Non-pigmented ciliary epithelial cell (primary cell): Measurements from ENCODE around the gene CMA1.
"Not testable (repeated sequence)": the region's sequence is repeated elsewhere in the genome, so short reads cannot be mapped to it uniquely, and the experiment has no call there.

Experiments used
- DNase-seq: peaks from one replicate; pipeline ENCODE4 v3.0.0-alpha.2; 2010; ENCODE audit warnings: low read depth

CMA1 gene, protein sequence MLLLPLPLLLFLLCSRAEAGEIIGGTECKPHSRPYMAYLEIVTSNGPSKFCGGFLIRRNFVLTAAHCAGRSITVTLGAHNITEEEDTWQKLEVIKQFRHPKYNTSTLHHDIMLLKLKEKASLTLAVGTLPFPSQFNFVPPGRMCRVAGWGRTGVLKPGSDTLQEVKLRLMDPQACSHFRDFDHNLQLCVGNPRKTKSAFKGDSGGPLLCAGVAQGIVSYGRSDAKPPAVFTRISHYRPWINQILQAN

GRCh38 chr14:24508155-24508840, at the start of gene CMA1:
Gene CMA1, minus strand, starts transcription at chr14:24508265. Its CDS starts 30 bp downstream, at chr14:24508235.
- no peak for DNase-seq

DNA sequence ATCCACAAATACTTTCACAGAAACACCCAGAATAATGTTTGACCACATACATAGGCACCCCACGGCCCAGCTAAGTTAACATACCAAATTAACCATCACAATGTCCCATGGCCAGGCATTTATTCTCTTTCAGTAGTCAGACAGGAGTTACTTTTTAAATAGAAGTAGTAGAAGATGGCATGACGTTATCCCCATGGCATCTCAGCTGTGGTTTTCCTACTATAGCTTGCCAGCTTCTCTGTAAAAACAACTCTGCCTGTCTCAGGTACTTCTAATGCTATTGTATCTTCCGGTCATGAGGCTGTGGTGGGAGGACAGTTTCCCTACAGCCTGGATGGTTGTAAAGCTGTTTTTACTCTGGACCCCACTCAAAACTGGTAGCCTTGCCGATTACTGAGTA, 48.7 kb upstream of the CMA1 start:
- no peak for DNase-seq

- not testable (repeated sequence) for DNase-seq
These were observed 41.0 kb upstream of the CMA1 start for GRCh38 chr14:24549064-24549463.

DNA sequence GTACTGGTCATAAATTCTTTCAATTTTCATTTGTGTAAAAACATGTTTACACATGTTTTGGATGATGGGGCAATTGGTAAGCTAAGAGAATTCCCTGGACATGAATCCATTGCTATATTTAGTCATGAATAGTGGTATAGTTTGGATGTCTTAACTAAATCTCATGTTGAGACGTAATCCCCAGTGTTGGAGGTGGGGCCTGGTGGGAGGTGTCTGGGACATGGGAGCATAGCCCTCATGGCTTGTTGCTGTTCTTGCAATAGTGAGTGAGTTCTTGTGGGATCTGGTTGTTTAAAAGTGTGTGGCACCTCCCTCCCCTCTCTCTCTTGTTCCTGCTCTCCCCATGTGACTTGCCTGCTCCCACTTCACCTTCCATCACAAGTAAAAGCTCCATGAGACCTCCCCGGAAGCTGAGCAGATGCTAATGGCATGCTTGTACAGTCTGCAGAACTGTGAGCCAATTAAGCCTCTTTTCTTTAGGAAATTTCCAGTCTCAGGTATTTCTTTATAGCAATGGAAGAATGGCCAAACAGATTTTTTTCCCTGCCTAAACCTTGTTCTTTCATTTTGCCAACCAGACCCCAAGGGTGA, 34.4 kb upstream of the CMA1 start:
- no peak for DNase-seq

DNA sequence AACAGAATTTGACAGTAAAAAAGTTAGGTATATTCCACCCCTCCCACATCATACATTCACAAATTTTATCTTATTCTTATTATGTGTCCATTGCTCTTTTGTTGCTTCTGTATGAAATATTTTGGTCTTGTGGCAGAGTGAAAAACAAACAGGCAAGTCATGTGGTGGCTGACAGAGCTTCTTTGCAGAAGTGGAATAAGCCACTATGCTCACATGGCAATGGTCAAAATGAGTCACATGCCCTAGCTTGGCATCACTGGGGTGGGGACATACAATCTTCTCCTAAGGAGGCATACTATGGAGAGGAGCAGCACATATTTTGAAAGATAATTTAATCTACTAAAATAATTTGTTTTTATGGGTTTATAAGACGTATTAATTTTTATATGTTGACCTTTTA, 27.7 kb upstream of the CMA1 start:
- no peak for DNase-seq

DNA sequence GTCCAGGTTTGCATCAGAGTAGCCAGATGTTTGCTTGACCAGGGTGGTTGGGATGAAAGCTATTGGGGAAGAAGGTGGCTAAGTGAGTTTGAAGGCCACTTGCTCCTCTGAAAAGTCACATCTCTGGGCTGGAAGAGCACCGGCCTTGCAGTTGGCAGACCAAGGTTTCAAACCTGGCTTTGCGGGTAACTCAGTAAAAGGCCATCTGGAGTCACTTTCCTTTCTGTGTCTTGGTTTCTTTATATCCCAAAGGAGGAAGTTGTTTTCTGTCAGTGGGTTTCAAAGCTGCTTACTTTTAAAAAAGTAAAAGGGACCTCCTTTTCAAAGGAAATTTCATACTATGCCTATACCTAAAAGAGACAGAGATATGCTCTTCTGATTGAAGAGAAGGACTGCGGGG, 26.2 kb upstream of the CMA1 start:
- DNase-seq: no peak

DNA sequence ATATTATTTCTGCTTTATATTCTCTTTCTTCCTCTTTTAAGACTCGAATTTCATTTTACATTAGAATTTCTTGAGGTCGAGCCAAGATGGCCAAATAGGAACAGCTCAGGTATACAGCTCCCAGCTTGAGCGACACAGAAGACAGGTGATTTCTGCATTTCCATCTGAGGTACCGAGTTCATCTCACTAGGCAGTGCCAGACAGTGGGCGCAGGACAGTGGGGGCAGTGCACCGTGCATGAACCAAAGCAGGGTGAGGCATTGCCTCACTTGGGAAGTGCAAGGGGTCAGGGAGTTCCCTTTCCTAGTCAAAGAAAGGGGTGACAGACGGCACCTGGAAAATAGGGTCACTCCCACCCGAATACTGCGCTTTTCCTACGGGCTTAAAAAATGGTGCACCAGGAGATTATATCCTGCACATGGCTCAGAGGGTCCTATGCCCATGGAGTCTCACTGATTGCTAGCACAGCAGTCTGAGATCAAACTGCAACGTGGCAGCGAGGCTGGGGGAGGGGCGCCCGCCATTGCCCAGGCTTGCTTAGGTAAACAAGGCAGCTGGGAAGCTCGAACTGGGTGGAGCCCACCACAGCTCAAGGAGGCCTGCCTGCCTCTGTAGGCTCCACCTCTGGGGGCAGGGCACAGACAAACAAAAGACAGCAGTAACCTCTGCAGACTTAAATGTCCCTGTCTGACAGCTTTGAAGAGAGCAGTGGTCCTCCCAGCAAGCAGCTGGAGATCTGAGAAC, 18.0 kb upstream of the CMA1 start:
- not testable (repeated sequence) for DNase-seq

DNA sequence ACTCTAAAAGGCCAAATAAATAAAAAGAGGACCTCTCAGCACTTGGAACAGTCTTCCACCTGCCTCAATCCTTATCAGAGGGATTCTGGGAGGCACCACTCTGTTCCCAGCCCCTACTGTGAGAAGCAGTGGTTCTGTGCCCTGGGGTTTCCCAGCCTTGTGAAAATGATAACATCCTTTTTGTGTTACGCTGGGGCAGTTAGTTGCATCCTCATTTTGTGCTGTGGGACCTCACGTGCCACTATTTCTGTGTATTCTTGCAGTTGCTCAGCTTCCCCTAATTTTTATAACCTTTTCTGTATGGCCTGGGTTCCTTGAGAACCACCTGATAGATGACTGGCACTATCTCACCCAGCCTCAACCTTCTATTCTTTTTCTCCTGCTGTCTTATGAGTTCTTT, 10.8 kb upstream of the CMA1 start:
- DNase-seq: no peak

DNA sequence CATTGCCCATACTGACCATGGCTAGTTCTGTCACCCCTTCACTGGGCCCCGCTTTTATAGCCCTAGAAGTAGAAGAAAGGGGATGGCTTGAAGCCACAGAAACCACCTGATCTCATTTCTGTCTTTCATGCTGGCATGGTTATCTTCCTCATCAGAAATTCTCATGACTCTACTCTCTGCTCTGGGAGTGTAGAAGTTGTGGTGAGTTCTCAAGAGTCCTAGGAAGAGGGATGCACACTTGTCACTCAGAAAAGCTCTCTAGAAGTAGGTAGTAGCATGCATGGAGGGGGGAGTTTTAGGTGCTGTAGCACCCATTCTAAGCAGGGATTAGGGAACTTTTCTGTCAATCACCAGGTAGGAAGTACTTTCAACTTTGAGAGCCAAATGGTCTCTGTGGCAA, 6.1 kb upstream of the CMA1 start:
- no peak for DNase-seq

GRCh38 chr14:24513009-24513408, 4.9 kb upstream of the CMA1 start:
- no peak for DNase-seq

DNA sequence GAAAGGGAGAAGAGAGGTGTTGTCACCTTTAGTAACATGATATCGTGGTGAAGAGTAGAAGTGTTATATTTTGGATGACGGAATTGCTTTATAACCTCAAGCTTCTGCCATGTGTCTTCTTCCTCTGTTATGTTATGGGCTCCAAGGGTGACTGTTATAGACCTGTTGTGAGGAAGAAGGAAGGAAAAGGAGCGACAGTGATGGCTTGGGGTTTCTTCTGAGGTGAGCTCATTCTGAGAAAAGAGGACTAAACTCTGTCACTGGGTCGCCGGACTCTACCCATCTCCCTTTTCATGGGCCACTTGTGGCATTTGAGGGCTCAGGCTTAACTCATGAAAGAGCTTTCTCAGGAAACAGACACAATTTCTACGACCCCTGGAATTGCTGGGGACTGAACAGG, 1.6 kb downstream of the CMA1 start:
- DNase-seq: no peak

DNA sequence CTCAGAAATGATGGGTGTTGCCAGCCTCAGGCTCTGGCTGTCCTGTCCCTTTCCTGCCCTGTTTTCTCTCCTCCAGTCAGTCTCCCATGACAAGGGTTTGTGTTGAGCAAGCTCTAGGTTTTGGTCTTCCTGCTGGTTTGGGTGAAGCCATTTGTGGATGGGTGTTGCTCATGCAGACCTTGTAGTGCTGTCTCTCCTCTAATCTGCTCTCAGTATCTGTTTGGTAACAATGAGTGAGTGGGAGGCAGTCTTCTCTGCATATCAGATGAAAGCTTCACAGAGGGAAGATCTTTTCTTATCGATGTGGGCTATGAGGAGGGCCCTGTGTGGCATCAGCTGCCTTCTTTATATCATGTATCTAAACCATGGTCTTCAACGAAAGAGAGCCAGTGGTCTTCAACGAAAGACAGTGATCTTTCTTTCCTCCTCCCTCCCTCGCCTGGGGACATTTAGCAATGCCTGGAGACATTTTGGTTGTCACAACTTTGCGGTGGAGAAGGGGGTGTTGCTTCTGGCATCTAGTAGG, 3.6 kb downstream of the CMA1 start:
- DNase-seq: no peak

- DNase-seq: not testable (repeated sequence)
These were observed 16.3 kb downstream of the CMA1 start for GRCh38 chr14:24491586-24492408.

- no peak for DNase-seq
These were observed 24.3 kb downstream of the CMA1 start for GRCh38 chr14:24483604-24484252.

DNA sequence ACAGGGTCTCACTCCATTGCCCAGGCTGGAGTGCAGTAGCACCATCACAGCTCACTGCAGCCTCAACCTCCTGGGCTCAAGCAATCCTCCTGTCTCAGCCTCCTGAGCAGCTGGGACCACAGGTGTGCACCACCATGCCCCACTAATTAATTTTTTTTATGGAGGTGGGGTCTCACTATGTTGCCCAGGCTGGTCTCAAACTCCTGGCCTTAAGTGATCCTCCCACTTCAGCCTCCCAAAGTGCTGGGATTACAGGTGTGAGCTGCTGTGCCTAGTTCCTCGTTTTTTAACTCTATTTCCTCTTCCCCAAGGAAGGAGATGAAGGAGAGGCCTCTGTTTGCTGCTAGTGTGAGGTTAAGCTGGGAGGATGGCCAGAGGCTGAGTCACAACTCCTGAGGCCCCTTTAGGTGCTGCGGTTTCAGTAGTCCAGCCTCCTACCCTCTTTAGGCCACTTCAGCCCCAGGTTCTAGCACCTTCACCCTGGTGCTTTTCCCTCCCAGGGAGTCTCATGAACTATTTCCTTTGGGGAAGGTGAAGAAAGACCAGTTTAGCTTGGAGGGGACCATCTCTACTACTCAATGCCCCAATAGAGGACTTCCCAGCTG, 25.3 kb downstream of the CMA1 start:
- not testable (repeated sequence) for DNase-seq

DNA sequence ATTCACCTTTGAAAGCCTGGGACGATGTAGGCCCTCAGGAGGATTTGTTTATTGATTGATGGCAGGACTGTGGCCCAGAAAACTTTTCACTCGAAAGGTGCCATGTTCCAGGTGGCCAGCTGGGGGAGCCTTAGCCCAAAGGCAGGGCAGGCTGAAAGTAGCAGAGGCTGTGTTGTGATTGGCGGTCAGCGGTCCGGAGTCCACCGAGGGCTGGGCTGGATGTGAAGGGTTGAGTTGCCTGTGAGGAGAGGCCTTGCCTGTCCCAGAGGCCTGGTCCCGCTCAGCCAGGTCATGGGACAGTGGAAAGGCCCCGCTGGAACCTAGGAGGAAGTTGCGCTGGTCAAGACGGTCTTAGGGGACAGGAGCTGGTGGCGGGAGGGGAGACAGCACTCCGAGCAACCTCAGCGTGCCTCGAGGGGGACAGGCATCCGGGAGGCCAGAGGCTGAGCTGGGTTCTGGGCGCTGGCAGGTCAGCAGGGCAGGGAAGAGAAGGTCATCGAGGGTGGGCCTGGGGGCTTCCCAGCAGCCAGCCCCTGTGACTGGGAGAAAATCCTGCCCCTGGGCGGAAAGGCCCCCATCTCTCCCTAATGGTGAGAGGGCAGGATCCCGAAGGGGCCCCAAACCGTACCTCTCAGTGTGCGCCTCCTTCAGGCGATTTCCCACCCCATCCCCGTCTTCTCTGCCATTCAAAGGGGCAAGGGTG, 26.3 kb downstream of the CMA1 start:
- DNase-seq: no peak

GRCh38 chr14:24479999-24480398, 28.1 kb downstream of the CMA1 start:
- DNase-seq: not testable (repeated sequence)

DNA sequence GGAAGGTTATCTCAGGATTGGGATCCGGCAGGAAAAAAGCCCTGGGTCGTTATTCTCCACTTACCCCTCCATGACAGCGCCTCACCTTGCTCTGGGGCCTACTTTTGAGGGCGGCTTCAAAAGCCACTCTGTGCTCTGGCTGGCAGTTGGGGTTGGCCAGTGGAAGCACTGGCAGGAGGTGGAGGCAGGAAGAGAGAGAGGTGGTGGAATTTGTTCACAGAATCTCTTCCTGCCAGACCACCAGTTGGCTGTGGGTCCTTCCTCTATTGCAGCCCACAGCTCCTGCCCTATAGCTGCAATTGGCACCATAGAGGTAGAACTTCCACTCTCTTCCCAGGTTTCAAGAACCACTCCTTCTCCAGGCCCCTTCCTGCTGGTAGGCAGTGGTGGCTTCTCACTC, 32.8 kb downstream of the CMA1 start:
- no peak for DNase-seq

DNA sequence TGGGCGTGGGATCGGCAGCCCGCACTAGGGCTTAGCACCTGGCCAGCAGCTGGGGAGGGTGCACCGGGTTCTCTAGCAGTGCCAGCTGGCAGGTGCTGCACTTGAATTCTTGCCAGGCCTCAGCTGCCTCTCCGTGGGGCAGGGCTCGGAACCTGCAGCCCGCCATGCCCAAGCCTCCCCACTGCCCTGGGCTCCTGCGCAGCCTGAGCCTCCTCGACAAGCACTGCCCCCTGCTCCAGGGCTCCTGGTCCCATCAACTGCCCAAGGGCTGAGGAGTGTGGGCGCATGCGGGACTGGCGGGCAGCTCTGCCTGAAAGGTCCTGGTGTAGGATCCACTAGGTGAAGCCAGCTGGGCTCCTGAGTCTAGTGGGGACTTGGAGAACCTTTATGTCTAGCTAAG, 34.9 kb downstream of the CMA1 start:
- no peak for DNase-seq

- DNase-seq: not testable (repeated sequence)
These were observed 37.6 kb downstream of the CMA1 start for GRCh38 chr14:24470450-24470849.
